ELF-1 (cell line): ENCODE data around the gene KRTAP20-1.

Experiments used
- DNase-seq: peaks from one replicate; pipeline ENCODE4 v3.0.0-alpha.2; 2016; ENCODE audit warnings: low read depth, low spot score

KRTAP20-1 gene

DNA sequence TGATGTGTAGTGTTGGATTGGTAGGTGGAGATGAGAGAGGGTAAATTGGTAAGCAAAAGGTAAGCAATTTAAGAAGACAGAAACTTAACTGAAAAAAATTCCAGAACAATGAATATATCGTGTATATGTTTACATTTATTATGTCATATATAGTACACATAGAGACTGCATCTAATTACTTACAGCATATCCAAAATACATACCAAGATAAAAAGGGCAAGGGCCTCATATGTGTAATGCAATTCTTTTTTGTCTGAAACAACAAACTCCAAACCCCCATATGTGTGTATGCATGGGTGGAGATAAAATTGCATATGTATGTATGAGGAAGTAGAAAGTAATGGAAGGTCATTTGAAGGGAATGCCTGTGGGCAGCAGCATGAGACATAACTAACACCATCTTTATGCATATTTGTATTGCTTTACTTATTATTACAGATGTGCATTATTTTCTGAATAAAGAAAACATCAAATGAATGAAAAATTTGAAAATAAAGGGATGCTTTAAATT lies 30.7 kb downstream of the KRTAP20-1 start:
- DNase-seq: no peak

DNA sequence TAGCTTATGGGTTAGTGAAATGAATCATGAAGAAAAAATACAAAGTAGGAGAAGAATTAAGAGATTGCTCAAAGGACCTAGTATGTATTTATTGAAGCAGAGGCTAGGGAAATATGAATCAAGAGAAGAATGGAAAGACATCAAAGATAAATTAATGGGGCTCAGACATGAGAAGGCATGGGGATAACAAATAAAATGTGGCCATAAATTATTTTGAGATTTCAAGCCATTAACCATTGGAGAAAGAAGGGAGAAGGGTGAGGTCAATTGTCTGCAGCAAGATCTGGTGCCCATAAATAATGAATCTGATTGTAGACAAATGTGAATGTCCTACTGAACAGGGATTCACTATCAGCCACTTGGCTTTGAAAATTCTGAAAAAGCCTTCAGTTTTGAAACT lies 36.7 kb downstream of the KRTAP20-1 start:
- DNase-seq: no peak
